GM21367 (cell line): Measurements from ENCODE around the gene POTEG.
"Not testable (repeated sequence)": the region's sequence is repeated elsewhere in the genome, so short reads cannot be mapped to it uniquely, and the experiment has no call there.

ENCODE experiments used
- ATAC-seq: cut with Tn5 transposase; IDR thresholded peaks from one replicate; pipeline ENCODE4 v1.9.1; 2021; ENCODE audit not compliant: unreplicated experiment

Gene POTEG

GRCh38 chr14:19374451-19374903 is 59.7 kb downstream of the POTEG start:
- ATAC-seq: not testable (repeated sequence)

GRCh38 chr14:19372813-19373500 is 61.2 kb downstream of the POTEG start:
- not testable (repeated sequence) for ATAC-seq

GRCh38 chr14:19371767-19372166 is 62.4 kb downstream of the POTEG start:
- not testable (repeated sequence) for ATAC-seq

GRCh38 chr14:19362803-19363202 is 71.3 kb downstream of the POTEG start:
- not testable (repeated sequence) for ATAC-seq

- not testable (repeated sequence) for ATAC-seq
These were observed 71.8 kb downstream of the POTEG start for GRCh38 chr14:19362323-19362722.

- not testable (repeated sequence) for ATAC-seq
These were observed 72.4 kb downstream of the POTEG start for GRCh38 chr14:19361636-19362253.

GRCh38 chr14:19360937-19361635 is 73.1 kb downstream of the POTEG start:
- not testable (repeated sequence) for ATAC-seq
